ENCODE measurements around the gene OR4B1.
A peak's percentile ranks its signal among the peaks of the same experiment; 100 is the strongest.

OR4B1 gene

GRCh38 chr11:48169717-48170116, 46.9 kb upstream of the OR4B1 start:
- Histone ChIP-seq H3K9ac (ENCODE audit: low read depth, low read length, poor library complexity) (no peak overlapping the region), H2AK5ac (ENCODE audit: low read depth, low read length) (no peak overlapping the region), H3K4me1 (ENCODE audit: control insufficient read depth in 2 of 2, insufficient read depth in 1 of 2, low read depth in 1 of 2, low read length in 2 of 2) (peaks cover 11 to 15% of the 10 kb centered on the region in 2 donors), H3K36me3 (replicated peaks in 1 of 2; ENCODE audit: control insufficient read depth in 2 of 2, insufficient read depth in 2 of 2, low read length in 2 of 2) (peaks cover 5 to 28% of the 10 kb centered on the region in 2 donors), H2BK15ac (ENCODE audit: low read length) (no peak overlapping the region), H4K91ac (ENCODE audit: low read depth, low read length, poor library complexity) (no peak overlapping the region), H3K23ac (ENCODE audit: low read depth, low read length, poor library complexity) (no peak overlapping the region), H3K79me1 (ENCODE audit: low read depth, low read length) (no peaks in the 10 kb centered on the region), H2BK5ac (ENCODE audit: low read length) (no peak overlapping the region), H3K4ac (ENCODE audit: low read length) (no peak overlapping the region), H3K27me3 (ENCODE audit: control insufficient read depth in 3 of 3, insufficient read depth in 3 of 3, low read depth in 1 of 3, low read length in 3 of 3) (no peaks in the 10 kb centered on the region), H2BK12ac (ENCODE audit: low read length) (no peak overlapping the region), H3K4me2 (ENCODE audit: insufficient read depth, low read length, poor library complexity, severe bottlenecking) (no peak overlapping the region), H3K14ac (ENCODE audit: low read length) (no peak overlapping the region), H4K8ac (ENCODE audit: low read depth, low read length) (no peak overlapping the region), H3K18ac (ENCODE audit: low read length) (no peak overlapping the region), H2AFZ (ENCODE audit: low read length) (no peak overlapping the region), H3K9me3 (replicated peaks in 1 of 2; ENCODE audit: control insufficient read depth in 2 of 2, insufficient read depth in 1 of 2, low read depth in 1 of 2, low read length in 2 of 2) (no peaks in the 10 kb centered on the region), H2BK120ac (ENCODE audit: low read depth, low read length) (no peak overlapping the region), H3K4me3 (ENCODE audit: low read length in 2 of 2) (no peak overlapping the region), H3K27ac (replicated peaks; ENCODE audit: low read length) (no peak overlapping the region)
- no CpG with 5 or more reads among the region's 7 CpGs for WGBS, 2 donors (ENCODE audit: extremely low coverage in 2 of 2, insufficient read length in 2 of 2, insufficient replicate concordance in 1 of 2)
- DNase-seq (ENCODE audit: low spot score): no peak

- WGBS, 2 donors (ENCODE audit: extremely low coverage in 2 of 2, insufficient read length in 2 of 2, insufficient replicate concordance in 1 of 2): no CpG with 5 or more reads among the region's 10 CpGs
- no peak overlapping the region for H3K4me3 ChIP-seq (ENCODE audit: low read length in 2 of 2)
- no peak overlapping the region for H3K18ac ChIP-seq (ENCODE audit: low read length)
- no peak overlapping the region for H2BK12ac ChIP-seq (ENCODE audit: low read length)
- no peak overlapping the region for H2AK5ac ChIP-seq (ENCODE audit: low read depth, low read length)
- H2BK15ac ChIP-seq (ENCODE audit: low read length): no peak overlapping the region
- H4K8ac ChIP-seq (ENCODE audit: low read depth, low read length): no peak overlapping the region
- no peak overlapping the region for H2BK120ac ChIP-seq (ENCODE audit: low read depth, low read length)
- H2BK5ac ChIP-seq (ENCODE audit: low read length): no peak overlapping the region
- H3K4me1 ChIP-seq (ENCODE audit: control insufficient read depth in 2 of 2, insufficient read depth in 1 of 2, low read depth in 1 of 2, low read length in 2 of 2): peaks cover 11 to 15% of the 10 kb centered on the region in 2 donors
- no peak overlapping the region for H2AFZ ChIP-seq (ENCODE audit: low read length)
- H3K27ac ChIP-seq (replicated peaks; ENCODE audit: low read length): no peak overlapping the region
- H3K27me3 ChIP-seq (ENCODE audit: control insufficient read depth in 3 of 3, insufficient read depth in 3 of 3, low read depth in 1 of 3, low read length in 3 of 3): no peaks in the 10 kb centered on the region
- no peak overlapping the region for H4K91ac ChIP-seq (ENCODE audit: low read depth, low read length, poor library complexity)
- H3K9me3 ChIP-seq (replicated peaks in 1 of 2; ENCODE audit: control insufficient read depth in 2 of 2, insufficient read depth in 1 of 2, low read depth in 1 of 2, low read length in 2 of 2): no peaks in the 10 kb centered on the region
- no peak overlapping the region for H3K4ac ChIP-seq (ENCODE audit: low read length)
- no peak overlapping the region for H3K14ac ChIP-seq (ENCODE audit: low read length)
- H3K79me1 ChIP-seq (ENCODE audit: low read depth, low read length): no peaks in the 10 kb centered on the region
- no peak overlapping the region for H3K23ac ChIP-seq (ENCODE audit: low read depth, low read length, poor library complexity)
- no peak overlapping the region for H3K9ac ChIP-seq (ENCODE audit: low read depth, low read length, poor library complexity)
- no peak overlapping the region for H3K4me2 ChIP-seq (ENCODE audit: insufficient read depth, low read length, poor library complexity, severe bottlenecking)
- no peak for DNase-seq (ENCODE audit: low spot score)
- H3K36me3 ChIP-seq (replicated peaks in 1 of 2; ENCODE audit: control insufficient read depth in 2 of 2, insufficient read depth in 2 of 2, low read length in 2 of 2): peaks cover 5 to 20% of the 10 kb centered on the region in 2 donors
These were observed 46.1 kb upstream of the OR4B1 start for GRCh38 chr11:48170241-48171233.

- H3K9me3 ChIP-seq (replicated peaks in 1 of 2; ENCODE audit: control insufficient read depth in 2 of 2, insufficient read depth in 1 of 2, low read depth in 1 of 2, low read length in 2 of 2): peaks cover 0 to 2% of the 10 kb centered on the region in 2 donors
- H2BK12ac ChIP-seq (ENCODE audit: low read length): no peak overlapping the region
- H2BK15ac ChIP-seq (ENCODE audit: low read length): no peak overlapping the region
- no peak overlapping the region for H4K91ac ChIP-seq (ENCODE audit: low read depth, low read length, poor library complexity)
- peaks cover 0 to 11% of the 10 kb centered on the region in 2 donors for H3K36me3 ChIP-seq (replicated peaks in 1 of 2; ENCODE audit: control insufficient read depth in 2 of 2, insufficient read depth in 2 of 2, low read length in 2 of 2)
- H2BK120ac ChIP-seq (ENCODE audit: low read depth, low read length): no peak overlapping the region
- peak overlapping the region; percentile 43 for H2AFZ ChIP-seq (ENCODE audit: low read length)
- peak; percentile 53 for DNase-seq (ENCODE audit: low spot score)
- no CpG with 5 or more reads among the region's 14 CpGs for WGBS, 2 donors (ENCODE audit: extremely low coverage in 2 of 2, insufficient read length in 2 of 2, insufficient replicate concordance in 1 of 2)
- no peak overlapping the region for H3K9ac ChIP-seq (ENCODE audit: low read depth, low read length, poor library complexity)
- H3K4me1 ChIP-seq (ENCODE audit: control insufficient read depth in 2 of 2, insufficient read depth in 1 of 2, low read depth in 1 of 2, low read length in 2 of 2): peaks cover 11 to 15% of the 10 kb centered on the region in 2 donors
- H3K4me3 ChIP-seq (ENCODE audit: low read length in 2 of 2): no peak overlapping the region
- H2BK5ac ChIP-seq (ENCODE audit: low read length): no peak overlapping the region
- H3K4ac ChIP-seq (ENCODE audit: low read length): no peak overlapping the region
- peak overlapping the region; percentile 2 for H3K18ac ChIP-seq (ENCODE audit: low read length)
- no peak overlapping the region for H2AK5ac ChIP-seq (ENCODE audit: low read depth, low read length)
- H3K14ac ChIP-seq (ENCODE audit: low read length): no peak overlapping the region
- H3K79me1 ChIP-seq (ENCODE audit: low read depth, low read length): no peaks in the 10 kb centered on the region
- H3K23ac ChIP-seq (ENCODE audit: low read depth, low read length, poor library complexity): no peak overlapping the region
- H3K27me3 ChIP-seq (ENCODE audit: control insufficient read depth in 3 of 3, insufficient read depth in 3 of 3, low read depth in 1 of 3, low read length in 3 of 3): no peaks in the 10 kb centered on the region
- H3K27ac ChIP-seq (replicated peaks; ENCODE audit: low read length): no peak overlapping the region
- H3K4me2 ChIP-seq (ENCODE audit: insufficient read depth, low read length, poor library complexity, severe bottlenecking): no peak overlapping the region
- H4K8ac ChIP-seq (ENCODE audit: low read depth, low read length): no peak overlapping the region
These were observed 43.6 kb upstream of the OR4B1 start for GRCh38 chr11:48172818-48173609.

- H3K4me3 ChIP-seq (ENCODE audit: low read length in 2 of 2): no peak overlapping the region
- no CpG with 5 or more reads among the region's 4 CpGs for WGBS, 2 donors (ENCODE audit: extremely low coverage in 2 of 2, insufficient read length in 2 of 2, insufficient replicate concordance in 1 of 2)
These were observed 38.9 kb upstream of the OR4B1 start for GRCh38 chr11:48177661-48178060.

More at GRCh38 chr11:48177661-48178060, 38.9 kb upstream of the OR4B1 start:
- no peak overlapping the region for H2AK5ac ChIP-seq (ENCODE audit: low read depth, low read length)
- peak overlapping the region; percentile 77 for H3K14ac ChIP-seq (ENCODE audit: low read length)
- no peak overlapping the region for H3K4ac ChIP-seq (ENCODE audit: low read length)
- no peak overlapping the region for H2BK120ac ChIP-seq (ENCODE audit: low read depth, low read length)
- no peak overlapping the region for H4K8ac ChIP-seq (ENCODE audit: low read depth, low read length)
- H2AFZ ChIP-seq (ENCODE audit: low read length): no peak overlapping the region
- no peaks in the 10 kb centered on the region for H3K36me3 ChIP-seq (replicated peaks in 1 of 2; ENCODE audit: control insufficient read depth in 2 of 2, insufficient read depth in 2 of 2, low read length in 2 of 2)
- no peak overlapping the region for H3K18ac ChIP-seq (ENCODE audit: low read length)
- H3K27me3 ChIP-seq (ENCODE audit: control insufficient read depth in 3 of 3, insufficient read depth in 3 of 3, low read depth in 1 of 3, low read length in 3 of 3): no peaks in the 10 kb centered on the region
- peaks cover 0 to 4% of the 10 kb centered on the region in 2 donors for H3K9me3 ChIP-seq (replicated peaks in 1 of 2; ENCODE audit: control insufficient read depth in 2 of 2, insufficient read depth in 1 of 2, low read depth in 1 of 2, low read length in 2 of 2)
- no peak overlapping the region for H2BK5ac ChIP-seq (ENCODE audit: low read length)
- peaks cover 0 to 2% of the 10 kb centered on the region in 2 donors for H3K4me1 ChIP-seq (ENCODE audit: control insufficient read depth in 2 of 2, insufficient read depth in 1 of 2, low read depth in 1 of 2, low read length in 2 of 2)
- H3K23ac ChIP-seq (ENCODE audit: low read depth, low read length, poor library complexity): peak overlapping the region; percentile 13
- no peak overlapping the region for H4K91ac ChIP-seq (ENCODE audit: low read depth, low read length, poor library complexity)
- no peak overlapping the region for H2BK12ac ChIP-seq (ENCODE audit: low read length)
- H3K27ac ChIP-seq (replicated peaks; ENCODE audit: low read length): no peak overlapping the region
- H3K79me1 ChIP-seq (ENCODE audit: low read depth, low read length): no peaks in the 10 kb centered on the region
- no peak for DNase-seq (ENCODE audit: low spot score)
- H2BK15ac ChIP-seq (ENCODE audit: low read length): no peak overlapping the region
- no peak overlapping the region for H3K4me2 ChIP-seq (ENCODE audit: insufficient read depth, low read length, poor library complexity, severe bottlenecking)
- H3K9ac ChIP-seq (ENCODE audit: low read depth, low read length, poor library complexity): no peak overlapping the region
